Measurements from ENCODE around the gene CCDC57.

Gene CCDC57

GRCh38 chr17:82246365-82247181, 33.9 kb upstream of the CCDC57 start:
- DNase-seq (ENCODE audit: low spot score) = no peak

- no peak for DNase-seq (ENCODE audit: low spot score)
Observed at GRCh38 chr17:82246040-82246364, 33.4 kb upstream of the CCDC57 start.

GRCh38 chr17:82245134-82246039, 32.7 kb upstream of the CCDC57 start:
- no peak for DNase-seq (ENCODE audit: low spot score)

- DNase-seq (ENCODE audit: low spot score) = no peak
Observed at GRCh38 chr17:82244413-82245133, 31.9 kb upstream of the CCDC57 start.

DNA sequence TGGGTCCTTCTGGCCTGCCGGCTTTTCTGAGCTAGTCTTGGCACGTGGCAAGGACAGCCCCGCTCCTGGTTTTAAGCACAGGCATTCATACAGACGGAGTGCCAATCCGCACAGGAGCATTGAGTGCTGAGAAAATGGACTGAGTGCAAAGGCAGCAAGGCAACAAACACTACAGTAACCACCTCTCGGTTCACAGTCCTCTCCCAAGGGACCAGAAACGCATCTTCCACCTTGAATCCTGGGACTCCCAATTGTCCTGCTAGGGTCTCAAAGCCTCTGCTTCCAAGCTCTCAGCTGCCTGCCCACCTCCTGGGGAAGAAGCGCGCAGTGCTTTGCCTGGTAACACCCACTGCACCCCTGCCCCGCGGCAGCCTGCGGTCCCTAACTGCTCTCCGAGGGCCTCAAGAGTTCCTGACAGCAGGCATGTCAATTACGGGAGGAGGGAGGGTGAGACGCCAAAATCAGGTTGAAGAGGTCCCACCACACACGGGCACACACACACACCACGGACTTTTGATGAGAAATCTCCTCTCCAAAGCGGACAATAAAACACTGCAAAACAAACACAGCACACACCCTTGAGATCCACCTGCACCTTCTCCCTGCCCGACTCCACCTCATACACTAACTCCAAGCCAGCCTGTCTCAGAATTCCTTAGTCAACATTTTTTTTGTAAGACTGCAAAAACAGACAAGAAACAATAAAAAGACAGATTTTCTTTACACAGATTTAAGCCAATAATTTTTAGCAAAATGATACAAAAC, 31.2 kb upstream of the CCDC57 start:
- DNase-seq (ENCODE audit: low spot score) = no peak

DNA sequence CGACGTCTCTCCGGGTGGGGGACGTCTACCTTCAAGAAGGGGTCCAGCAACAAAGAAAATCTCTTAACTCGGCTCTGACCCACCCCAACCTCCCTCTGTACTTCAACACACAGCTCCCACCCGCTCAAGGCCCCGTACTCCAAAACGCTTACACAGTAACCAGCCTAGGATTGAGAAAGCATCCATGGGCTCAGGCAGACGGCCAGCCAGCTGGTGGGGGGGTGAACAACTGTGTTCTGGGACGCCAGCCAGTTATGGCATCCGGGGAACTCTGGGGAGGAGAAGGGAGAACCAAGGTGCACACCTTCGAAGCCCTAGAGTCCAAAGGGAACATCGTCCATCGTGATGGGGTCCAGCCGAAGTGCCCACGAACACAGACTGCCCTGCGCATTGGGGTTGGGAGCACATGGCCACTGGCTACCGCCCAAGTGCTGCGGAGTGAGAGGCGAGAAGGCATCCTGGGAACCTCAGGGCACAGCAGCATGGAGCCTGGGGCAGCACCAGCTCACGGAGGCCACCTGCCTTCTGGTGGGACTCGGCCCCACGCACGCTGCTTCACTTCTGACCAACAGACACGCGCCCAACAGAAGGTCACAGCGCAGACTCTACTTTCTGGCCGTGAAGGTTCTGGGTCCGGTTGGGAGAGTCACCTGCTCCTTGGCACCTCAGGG, 30.5 kb upstream of the CCDC57 start:
- peak; percentile 78 for DNase-seq (ENCODE audit: low spot score)

GRCh38 chr17:82242698-82242976, 30.0 kb upstream of the CCDC57 start:
- no peak for DNase-seq (ENCODE audit: low spot score)

DNA sequence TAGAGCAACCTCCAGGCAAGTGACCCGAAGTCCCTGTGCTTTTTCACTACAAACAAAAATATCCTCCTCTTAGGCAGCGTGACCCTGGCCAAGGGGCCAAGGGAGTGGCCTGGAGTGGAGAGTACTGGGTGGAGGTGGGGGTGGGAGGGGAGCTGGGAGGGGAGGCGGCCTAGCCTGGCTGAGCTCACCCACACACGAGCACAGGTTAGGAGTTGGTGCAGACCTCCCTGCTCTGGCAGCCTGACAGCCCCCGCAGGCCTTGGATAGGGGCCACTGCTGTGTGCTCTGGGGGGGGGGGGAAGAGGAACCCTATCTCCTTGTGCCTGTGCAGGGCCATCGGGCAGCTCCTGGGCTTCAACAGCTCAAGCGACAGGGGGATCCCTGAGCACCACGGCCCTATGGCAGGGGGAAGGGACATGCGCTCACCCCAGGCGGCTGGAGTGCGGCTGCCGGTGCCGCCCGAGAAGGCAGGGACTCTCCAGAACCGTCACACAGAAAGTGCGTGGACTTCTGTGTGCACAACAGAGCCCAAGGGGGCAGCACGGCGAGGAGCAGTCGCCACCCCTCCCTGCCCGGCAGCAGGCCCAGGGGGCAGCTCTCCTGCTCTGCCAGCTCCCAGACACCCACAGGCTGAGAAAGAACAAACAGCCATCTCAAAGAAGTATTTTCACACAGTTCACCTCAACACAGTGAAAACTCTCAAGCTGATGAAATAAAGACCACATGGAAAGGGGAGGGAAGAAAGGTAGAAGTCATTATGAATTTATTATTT, 29.5 kb upstream of the CCDC57 start:
- DNase-seq (ENCODE audit: low spot score) = no peak

GRCh38 chr17:82241183-82241925, 28.7 kb upstream of the CCDC57 start:
- DNase-seq (ENCODE audit: low spot score) = peak; percentile 66

- no peak for DNase-seq (ENCODE audit: low spot score)
Observed at GRCh38 chr17:82240506-82241182, 28.0 kb upstream of the CCDC57 start.

- no peak for DNase-seq (ENCODE audit: low spot score)
Observed at GRCh38 chr17:82239926-82240505, 27.4 kb upstream of the CCDC57 start.

- DNase-seq (ENCODE audit: low spot score) = no peak
Observed at GRCh38 chr17:82239401-82239925, 26.8 kb upstream of the CCDC57 start.

GRCh38 chr17:82238472-82239201, 26.0 kb upstream of the CCDC57 start:
- no peak for DNase-seq (ENCODE audit: low spot score)

DNA sequence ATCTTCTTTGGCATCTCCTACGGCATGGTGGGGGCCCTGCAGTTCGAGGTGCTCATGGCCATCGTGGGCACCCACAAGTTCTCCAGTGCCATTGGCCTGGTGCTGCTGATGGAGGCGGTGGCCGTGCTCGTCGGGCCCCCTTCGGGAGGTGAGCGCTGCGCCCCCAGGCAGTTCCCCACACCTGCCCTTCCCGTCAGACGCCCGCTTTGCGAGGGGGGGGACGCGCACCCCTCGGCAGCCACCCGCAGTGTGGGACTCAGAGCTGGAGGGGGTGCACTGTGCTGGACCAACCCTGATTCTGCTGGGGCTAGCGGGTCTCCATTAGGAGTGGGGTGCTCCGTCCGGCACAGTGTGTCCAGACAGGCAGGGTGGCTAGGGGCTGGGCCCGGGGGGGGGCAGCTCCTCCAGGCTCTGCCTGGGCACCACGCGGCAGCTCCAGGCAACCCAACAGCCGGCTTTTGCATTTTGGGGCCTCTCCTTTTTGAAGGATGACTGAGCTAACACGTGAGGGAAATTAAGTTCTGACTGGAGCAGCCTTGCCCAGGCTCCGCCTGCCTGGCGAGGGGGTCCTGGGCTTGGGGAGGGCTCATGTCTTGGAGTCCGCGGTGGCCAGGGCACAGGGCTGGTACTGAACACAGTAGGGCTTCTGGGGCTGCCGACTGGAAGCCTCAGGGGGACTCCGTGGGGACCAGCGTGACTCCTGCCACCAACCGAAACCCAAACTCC, 25.3 kb upstream of the CCDC57 start:
- DNase-seq (ENCODE audit: low spot score) = no peak

GRCh38 chr17:82237083-82237745, 24.6 kb upstream of the CCDC57 start:
- no peak for DNase-seq (ENCODE audit: low spot score)

DNA sequence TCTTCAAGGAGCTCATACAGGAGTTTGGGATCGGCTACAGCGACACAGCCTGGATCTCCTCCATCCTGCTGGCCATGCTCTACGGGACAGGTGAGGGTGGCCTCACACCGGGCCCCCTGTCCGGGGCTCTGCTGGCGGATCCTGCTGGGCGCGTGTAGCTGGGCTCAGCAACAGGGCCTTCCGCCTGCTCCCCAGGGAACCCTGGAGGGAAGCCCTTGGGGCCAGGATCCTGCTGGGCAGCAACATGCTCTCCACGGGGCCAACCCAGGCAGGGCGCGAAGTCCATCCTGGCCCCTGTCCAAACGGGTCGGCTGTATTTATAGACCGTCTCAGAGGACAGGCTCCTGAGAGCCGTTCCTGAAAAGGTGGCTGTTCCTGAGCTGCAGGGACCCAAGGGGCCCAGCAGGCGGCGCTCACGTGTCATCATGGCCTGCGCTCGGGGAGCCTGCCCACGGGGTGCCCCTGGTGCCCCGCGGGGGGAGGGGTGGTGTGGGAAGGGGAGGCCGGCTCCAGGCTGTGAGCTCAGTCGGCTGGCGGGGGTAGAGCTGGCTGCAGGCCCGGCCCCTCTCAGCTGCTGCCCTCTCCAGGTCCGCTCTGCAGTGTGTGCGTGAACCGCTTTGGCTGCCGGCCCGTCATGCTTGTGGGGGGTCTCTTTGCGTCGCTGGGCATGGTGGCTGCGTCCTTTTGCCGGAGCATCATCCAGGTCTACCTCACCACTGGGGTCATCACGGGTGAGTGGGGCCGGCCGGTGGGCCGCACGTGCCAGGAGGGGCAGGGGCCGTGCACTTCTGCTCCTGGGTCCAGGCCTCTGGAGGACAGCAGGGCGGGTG, 23.7 kb upstream of the CCDC57 start:
- DNase-seq (ENCODE audit: low spot score) = peak; percentile 66
